Esophagus squamous epithelium (tissue), 4 donors: Measurements from ENCODE around the gene THBS1.

ENCODE experiments used
- CTCF ChIP-seq, 6 experiments: fragments of 450-650 bp in 4 of 6; fragments of 200-600 bp in 2 of 6; sonication (generic) in 2 of 6; IDR thresholded peaks; one replicate each; pipeline ENCODE4 v1.5.1; 2016 to 2019; ENCODE audit warnings: antibody characterized with exemption in 6 of 6, mild to moderate bottlenecking in 4 of 6, moderate library complexity in 4 of 6
- POLR2A ChIP-seq, 4 donors: fragments of 450-650 bp; IDR thresholded peaks; one replicate each; pipeline ENCODE4 v1.6.1; 2017; ENCODE audit warnings: antibody characterized with exemption in 4 of 4, mild to moderate bottlenecking in 4 of 4, moderate library complexity in 3 of 4

- no peak for TF ChIP-seq CTCF (IDR thresholded peaks at IDR 0.05)
- no peak for TF ChIP-seq POLR2A (IDR thresholded peaks at IDR 0.05)
These were observed 40.3 kb downstream of the THBS1 start for GRCh38 chr15:39621210-39621609.
